Activated T-helper 9 cell treated with anti-CD3 and anti-CD28 coated beads, Interleukin-2, amount 50 U/mL, for 16 hours (primary cell): Measurements from ENCODE around the gene LAMA3.

Experiments used
- DNase-seq: peaks from one replicate; pipeline ENCODE4 v3.0.0-alpha.2; 2020; ENCODE audit warnings: low read depth

Gene LAMA3

GRCh38 chr18:23853448-23854195, 164.4 kb downstream of the LAMA3 start:
- no peak for DNase-seq

GRCh38 chr18:23855721-23856120, 166.5 kb downstream of the LAMA3 start:
- DNase-seq, result no peak

- no peak for DNase-seq
These were observed 167.4 kb downstream of the LAMA3 start for GRCh38 chr18:23856466-23857163.

GRCh38 chr18:23857164-23857552, 167.9 kb downstream of the LAMA3 start:
- no peak for DNase-seq

GRCh38 chr18:23857756-23858155, 168.5 kb downstream of the LAMA3 start:
- DNase-seq, result no peak

GRCh38 chr18:23859466-23860336, 170.4 kb downstream of the LAMA3 start:
- DNase-seq, result no peak

GRCh38 chr18:23861326-23861725, 172.1 kb downstream of the LAMA3 start:
- DNase-seq, result no peak

GRCh38 chr18:23861805-23862470, 172.7 kb downstream of the LAMA3 start:
- no peak for DNase-seq

GRCh38 chr18:23864624-23865023, 175.4 kb downstream of the LAMA3 start:
- no peak for DNase-seq

- DNase-seq, result no peak
These were observed 177.8 kb downstream of the LAMA3 start for GRCh38 chr18:23867006-23867405.

- no peak for DNase-seq
These were observed 179.0 kb downstream of the LAMA3 start for GRCh38 chr18:23868136-23868785.

GRCh38 chr18:23870676-23871380, 181.6 kb downstream of the LAMA3 start:
- DNase-seq, result no peak

- DNase-seq, result peak; percentile 37
These were observed 182.2 kb downstream of the LAMA3 start for GRCh38 chr18:23871410-23871809.

- peak; percentile 34 for DNase-seq
These were observed 183.7 kb downstream of the LAMA3 start for GRCh38 chr18:23872701-23873550.

- no peak for DNase-seq
These were observed 187.0 kb downstream of the LAMA3 start for GRCh38 chr18:23875966-23876895.

- DNase-seq, result no peak
These were observed 187.7 kb downstream of the LAMA3 start for GRCh38 chr18:23876921-23877320.

- no peak for DNase-seq
These were observed 188.1 kb downstream of the LAMA3 start for GRCh38 chr18:23877371-23877770.

- DNase-seq, result no peak
These were observed 189.2 kb downstream of the LAMA3 start for GRCh38 chr18:23878336-23878900.
